Measurements from ENCODE around the gene KLRB1. TPM values are rescaled to one million over a fixed set of nuclear protein-coding genes. Genes with fewer than 3 reads are reported as not detected.

KLRB1 gene
- total and polyA plus RNA-seq, 4 donors: 0.53 to 1.2 (median 0.96) TPM

GRCh38 chr12:9606247-9606646 lies 1.5 kb downstream of the KLRB1 start:
- Histone ChIP-seq H3K27ac (ENCODE audit: low read depth in 1 of 2, low read length in 2 of 2) (no peak overlapping the region), H3K27me3 (ENCODE audit: control insufficient read depth in 4 of 4, insufficient read depth in 4 of 4, low read length in 3 of 4) (no peaks in the 10 kb centered on the region), H3K9me3 (ENCODE audit: control insufficient read depth in 4 of 4, low read length in 3 of 4) (no peaks in the 10 kb centered on the region), H3K4me3 (ENCODE audit: low read depth in 1 of 3, low read length in 3 of 3) (no peak overlapping the region), H3K4me1 (ENCODE audit: control insufficient read depth in 4 of 4, insufficient read depth in 4 of 4, low read length in 3 of 4) (no peaks in the 10 kb centered on the region), H3K36me3 (ENCODE audit: control insufficient read depth in 4 of 4, insufficient read depth in 3 of 4, low read depth in 1 of 4, low read length in 3 of 4) (no peaks in the 10 kb centered on the region), H3K9ac (ENCODE audit: low read depth in 1 of 2, low read length in 2 of 2) (no peak overlapping the region)
- TF ChIP-seq TAF1 (conservative IDR thresholded peaks at IDR 0.05) (no peak), SP1 (IDR thresholded peaks at IDR 0.05) (no peak), JUND (IDR thresholded peaks at IDR 0.05) (no peak), FOXA2 (IDR thresholded peaks at IDR 0.05) (no peak), HNF4A (conservative IDR thresholded peaks at IDR 0.05) (no peak), HNF4G (IDR thresholded peaks at IDR 0.05) (no peak), NR2F2 (IDR thresholded peaks at IDR 0.05) (no peak), EGR1 (IDR thresholded peaks at IDR 0.05; ENCODE audit: low read depth in 2 of 2) (no peak), MAX (IDR thresholded peaks at IDR 0.05) (no peak), FOXA1 (IDR thresholded peaks at IDR 0.05) (no peak), RAD21 (IDR thresholded peaks at IDR 0.05) (no peak), RXRA (IDR thresholded peaks at IDR 0.05) (no peak), ZBTB33 (IDR thresholded peaks at IDR 0.05) (no peak), CTCF (IDR thresholded peaks at IDR 0.05; ENCODE audit: low read depth, low read length, missing input control) (no peak), GABPA (IDR thresholded peaks at IDR 0.05 in 1 of 2, conservative IDR thresholded peaks at IDR 0.05 in 1 of 2) (no peak)
- TF ChIP-seq, protein P1, sequence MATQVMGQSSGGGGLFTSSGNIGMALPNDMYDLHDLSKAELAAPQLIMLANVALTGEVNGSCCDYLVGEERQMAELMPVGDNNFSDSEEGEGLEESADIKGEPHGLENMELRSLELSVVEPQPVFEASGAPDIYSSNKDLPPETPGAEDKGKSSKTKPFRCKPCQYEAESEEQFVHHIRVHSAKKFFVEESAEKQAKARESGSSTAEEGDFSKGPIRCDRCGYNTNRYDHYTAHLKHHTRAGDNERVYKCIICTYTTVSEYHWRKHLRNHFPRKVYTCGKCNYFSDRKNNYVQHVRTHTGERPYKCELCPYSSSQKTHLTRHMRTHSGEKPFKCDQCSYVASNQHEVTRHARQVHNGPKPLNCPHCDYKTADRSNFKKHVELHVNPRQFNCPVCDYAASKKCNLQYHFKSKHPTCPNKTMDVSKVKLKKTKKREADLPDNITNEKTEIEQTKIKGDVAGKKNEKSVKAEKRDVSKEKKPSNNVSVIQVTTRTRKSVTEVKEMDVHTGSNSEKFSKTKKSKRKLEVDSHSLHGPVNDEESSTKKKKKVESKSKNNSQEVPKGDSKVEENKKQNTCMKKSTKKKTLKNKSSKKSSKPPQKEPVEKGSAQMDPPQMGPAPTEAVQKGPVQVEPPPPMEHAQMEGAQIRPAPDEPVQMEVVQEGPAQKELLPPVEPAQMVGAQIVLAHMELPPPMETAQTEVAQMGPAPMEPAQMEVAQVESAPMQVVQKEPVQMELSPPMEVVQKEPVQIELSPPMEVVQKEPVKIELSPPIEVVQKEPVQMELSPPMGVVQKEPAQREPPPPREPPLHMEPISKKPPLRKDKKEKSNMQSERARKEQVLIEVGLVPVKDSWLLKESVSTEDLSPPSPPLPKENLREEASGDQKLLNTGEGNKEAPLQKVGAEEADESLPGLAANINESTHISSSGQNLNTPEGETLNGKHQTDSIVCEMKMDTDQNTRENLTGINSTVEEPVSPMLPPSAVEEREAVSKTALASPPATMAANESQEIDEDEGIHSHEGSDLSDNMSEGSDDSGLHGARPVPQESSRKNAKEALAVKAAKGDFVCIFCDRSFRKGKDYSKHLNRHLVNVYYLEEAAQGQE (IDR thresholded peaks at IDR 0.05): no peak
- TF ChIP-seq, protein P2, sequence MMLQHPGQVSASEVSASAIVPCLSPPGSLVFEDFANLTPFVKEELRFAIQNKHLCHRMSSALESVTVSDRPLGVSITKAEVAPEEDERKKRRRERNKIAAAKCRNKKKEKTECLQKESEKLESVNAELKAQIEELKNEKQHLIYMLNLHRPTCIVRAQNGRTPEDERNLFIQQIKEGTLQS (IDR thresholded peaks at IDR 0.05): no peak
- no peak for DNase-seq (ENCODE audit: low spot score)
- 91% methylated on average over 3 of the region's 3 CpGs for WGBS

- no peaks in the 10 kb centered on the region for H3K4me1 ChIP-seq (ENCODE audit: control insufficient read depth in 4 of 4, insufficient read depth in 4 of 4, low read length in 3 of 4)
- no peaks in the 10 kb centered on the region for H3K27me3 ChIP-seq (ENCODE audit: control insufficient read depth in 4 of 4, insufficient read depth in 4 of 4, low read length in 3 of 4)
- TF ChIP-seq HNF4G (IDR thresholded peaks at IDR 0.05): no peak
- H3K9me3 ChIP-seq (ENCODE audit: control insufficient read depth in 4 of 4, low read length in 3 of 4): no peaks in the 10 kb centered on the region
- no peaks in the 10 kb centered on the region for H3K36me3 ChIP-seq (ENCODE audit: control insufficient read depth in 4 of 4, insufficient read depth in 3 of 4, low read depth in 1 of 4, low read length in 3 of 4)
- DNase-seq (ENCODE audit: low spot score): no peak
- H3K9ac ChIP-seq (ENCODE audit: low read depth in 1 of 2, low read length in 2 of 2): no peak overlapping the region
- 88% methylated on average over 2 of the region's 2 CpGs for WGBS
- H3K4me3 ChIP-seq (ENCODE audit: low read depth in 1 of 3, low read length in 3 of 3): no peak overlapping the region
- no peak overlapping the region for H3K27ac ChIP-seq (ENCODE audit: low read depth in 1 of 2, low read length in 2 of 2)
Measured at GRCh38 chr12:9605483-9605882, 2.2 kb downstream of the KLRB1 start.
